Measurements from ENCODE around the gene CIROP. TPM values are rescaled to one million over a fixed set of nuclear protein-coding genes. Genes with fewer than 3 reads are reported as not detected.

CIROP gene
- total RNA-seq, 1 experiment from 2014 or later, result 0.11 TPM

GRCh38 chr14:23094666-23095195 is 10.1 kb downstream of the CIROP start, which contains the start of gene ACIN1:
ACIN1 (minus strand) TSS chr14:23095136; CDS start chr14:23095112, 24 bp downstream.
- CTCF ChIA-PET, result interaction anchor here (0.7 to 3.3 kb wide), 36 partner anchors 9 to 524 kb away, joined by 3 to 105 read pairs (median 4); partner anchors contain the start of genes AJUBA, CDH24, CEBPE and CIROP
- TF ChIP-seq ATF1 (CRISPR knock-in tag; IDR thresholded peaks at IDR 0.05) (no peak), TEAD1 (CRISPR knock-in tag; IDR thresholded peaks at IDR 0.05) (peak; percentile 77; the same call in 1 of the 2 replicates), ERG (CRISPR knock-in tag; IDR thresholded peaks at IDR 0.05) (no peak), ESRRA (CRISPR knock-in tag; IDR thresholded peaks at IDR 0.05; ENCODE audit: borderline replicate concordance) (no peak), ZNF138 (CRISPR knock-in tag; conservative IDR thresholded peaks at IDR 0.05) (no peak), ATF2 (CRISPR knock-in tag; IDR thresholded peaks at IDR 0.05; ENCODE audit: borderline replicate concordance, low read depth) (no peak), NFE2L1 (CRISPR knock-in tag; IDR thresholded peaks at IDR 0.05) (no peak), USF1 (CRISPR knock-in tag; IDR thresholded peaks at IDR 0.05) (peak; percentile 48; the same call in 1 of the 2 replicates), ZBTB21 (CRISPR knock-in tag; IDR thresholded peaks at IDR 0.05; ENCODE audit: borderline replicate concordance) (no peak; the same call in 1 of the 2 replicates), TEAD4 (CRISPR knock-in tag; IDR thresholded peaks at IDR 0.05) (no peak), TP53 (CRISPR knock-in tag; IDR thresholded peaks at IDR 0.05) (no peak), GRHL2 (CRISPR knock-in tag; IDR thresholded peaks at IDR 0.05; ENCODE audit: insufficient replicate concordance, severe bottlenecking) (no peak), IRF2 (CRISPR knock-in tag; IDR thresholded peaks at IDR 0.05; ENCODE audit: borderline replicate concordance, low read depth) (no peak), KAT7 (CRISPR knock-in tag; IDR thresholded peaks at IDR 0.05; ENCODE audit: borderline replicate concordance) (no peak), AFF4 (CRISPR knock-in tag; IDR thresholded peaks at IDR 0.05; ENCODE audit: borderline replicate concordance) (no peak), CBFB (CRISPR knock-in tag; IDR thresholded peaks at IDR 0.05; ENCODE audit: low read depth) (no peak), JAZF1 (CRISPR knock-in tag; IDR thresholded peaks at IDR 0.05) (no peak), RELA (CRISPR knock-in tag; IDR thresholded peaks at IDR 0.05; ENCODE audit: borderline replicate concordance) (no peak), SMAD3 (CRISPR knock-in tag; IDR thresholded peaks at IDR 0.05; ENCODE audit: borderline replicate concordance) (no peak), E2F4 (CRISPR knock-in tag; IDR thresholded peaks at IDR 0.05; ENCODE audit: borderline replicate concordance, low read depth) (no peak), ZNF396 (CRISPR knock-in tag; IDR thresholded peaks at IDR 0.05; ENCODE audit: borderline replicate concordance) (no peak), PRDM15 (CRISPR knock-in tag; IDR thresholded peaks at IDR 0.05) (no peak), ETV6 (CRISPR knock-in tag; IDR thresholded peaks at IDR 0.05) (peak; percentile 74), E2F1 (CRISPR knock-in tag; IDR thresholded peaks at IDR 0.05) (no peak), RORB (CRISPR knock-in tag; IDR thresholded peaks at IDR 0.05) (no peak)

More at GRCh38 chr14:23094666-23095195, 10.1 kb downstream of the CIROP start, which contains the start of gene ACIN1:
- no peak within 1 kb of the TSS for H3K27ac Mint-ChIP-seq
- H3K27me3 Mint-ChIP-seq (ENCODE audit: low read depth), result no peaks in the 10 kb centered on the region; the same call in 1 of the 2 replicates
- H3K4me3 Mint-ChIP-seq, result no peak within 1 kb of the TSS
- peak; percentile 12 for ATAC-seq
- no peaks in the 10 kb centered on the region for H3K9me3 Mint-ChIP-seq
- H3K36me3 Mint-ChIP-seq, result peaks cover 52% of the 10 kb centered on the region
- peaks cover 30% of the 10 kb centered on the region for H3K4me1 Mint-ChIP-seq
- POLR2A ChIA-PET, result interaction anchor here (0.7 to 2.7 kb wide), 26 partner anchors 12 to 227 kb away, joined by 3 to 24 read pairs (median 5); partner anchors contain the start of genes BCL2L2, CDH24, PABPN1 and RBM23
- no peak for DNase-seq (ENCODE audit: low spot score)

All from WTC11 (cell line).